ENCODE data around the gene ST6GAL1. TPM values are rescaled to one million over a fixed set of nuclear protein-coding genes. Genes with fewer than 3 reads are reported as not detected.

The ST6GAL1 gene
- total and polyA plus RNA-seq, 2 of the 8 experiments (the other 6 are each of a cell fraction or from before 2014, with no cell fraction given), result 62.8 to 80.9 TPM

DNA sequence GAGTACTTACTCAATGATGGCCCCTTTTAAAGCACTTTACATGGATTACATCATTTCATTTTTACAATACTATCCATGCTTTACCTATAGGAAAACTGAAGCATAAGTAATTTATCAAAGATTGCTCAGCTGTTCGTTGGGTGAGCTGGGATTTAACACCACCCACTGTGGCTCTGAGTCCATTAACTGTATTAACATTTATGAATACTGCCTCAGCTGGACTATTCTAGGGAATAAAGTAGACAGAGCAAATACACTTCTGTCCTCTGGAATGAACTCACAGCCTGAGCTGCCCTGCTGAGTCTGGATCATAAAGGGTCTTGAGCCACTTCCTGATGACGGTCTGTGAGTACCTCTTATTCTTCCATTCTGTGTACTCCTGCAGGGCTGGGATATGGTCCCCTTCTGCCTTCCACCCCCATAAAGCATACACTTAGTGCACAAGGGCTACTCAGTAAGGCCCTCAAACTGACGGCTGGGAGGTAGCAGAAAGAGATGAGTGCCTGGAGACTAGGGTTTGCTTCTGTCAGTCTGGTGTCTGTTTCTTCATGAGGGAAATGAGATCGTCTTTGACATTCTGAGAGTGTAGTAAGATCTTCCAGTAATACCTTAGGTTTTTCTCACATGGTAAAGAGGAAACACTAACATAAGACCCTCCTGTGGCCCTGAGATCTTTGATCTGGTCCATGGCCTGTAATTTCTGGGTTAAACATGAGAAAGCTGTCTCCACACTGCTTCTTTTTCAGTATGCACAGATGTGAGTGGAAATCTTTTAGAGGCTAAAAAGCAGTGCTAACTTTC, 12.6 kb upstream of the ST6GAL1 start:
- H3K79me2 ChIP-seq (ENCODE audit: control insufficient read depth in 1 of 2, insufficient read depth in 2 of 2, low read length in 2 of 2), result no peaks in the 10 kb centered on the region
- no peak overlapping the region for H2AFZ ChIP-seq (ENCODE audit: low read length)
- no peaks in the 10 kb centered on the region for H3K23me2 ChIP-seq (ENCODE audit: low read depth, low read length)
- no peaks in the 10 kb centered on the region for H3K79me1 ChIP-seq (ENCODE audit: low read depth, low read length)
- H4K91ac ChIP-seq (replicated peaks; ENCODE audit: insufficient read length, low read length), result no peak overlapping the region
- no peak overlapping the region for H2BK20ac ChIP-seq (ENCODE audit: low read length)
- H3K9ac ChIP-seq (replicated peaks in 1 of 4; ENCODE audit: extremely low read depth in 1 of 4, low read depth in 3 of 4, low read length in 3 of 4), result no peak overlapping the region
- no peak overlapping the region for H3K14ac ChIP-seq (ENCODE audit: insufficient read length)
- H2BK12ac ChIP-seq (ENCODE audit: low read depth, low read length), result no peak overlapping the region
- H3K9me3 ChIP-seq (ENCODE audit: insufficient read depth in 2 of 2, low read depth in 1 of 2, low read length in 1 of 2), result no peaks in the 10 kb centered on the region
- H2BK5ac ChIP-seq (ENCODE audit: low read depth, low read length), result no peak overlapping the region
- DNase-seq (ENCODE audit: low read depth in 1 of 2, low spot score in 2 of 2) (no peak), FAIRE-seq (no peak)
- H3K56ac ChIP-seq (replicated peaks; ENCODE audit: insufficient read length, low read depth, low read length), result no peak overlapping the region
- H3K4ac ChIP-seq (replicated peaks; ENCODE audit: insufficient read length, low read depth, low read length), result no peak overlapping the region
- 84% methylated on average over 4 of the region's 4 CpGs; no CpG with 5 or more reads in 1 of the 2 experiments for WGBS, 2 experiments (ENCODE audit: extremely low coverage in 1 of 2, insufficient coverage in 1 of 2, insufficient read length in 1 of 2, insufficient replicate concordance in 2 of 2, low coverage in 1 of 2, low lambda C conversion rate in 2 of 2, missing lambda C conversion rate in 1 of 2)
- no peak overlapping the region for H3K4me3 ChIP-seq (ENCODE audit: extremely low read depth in 1 of 4, insufficient read depth in 2 of 4, low read depth in 3 of 4, low read length in 4 of 4)
- H2BK120ac ChIP-seq (replicated peaks; ENCODE audit: low read depth, low read length), result no peak overlapping the region
- no peak overlapping the region for H3K23ac ChIP-seq (ENCODE audit: insufficient read length)
- H3K18ac ChIP-seq (ENCODE audit: extremely low read depth, low read length), result no peak overlapping the region
- CTCF ChIA-PET (ENCODE audit: partially characterized antibody), result interaction anchor here (0.8 kb wide), 1 partner anchor 96 kb away, joined by 6 read pairs; no protein-coding TSS in a partner anchor
- H4K8ac ChIP-seq (ENCODE audit: extremely low read depth, insufficient read depth, low read length), result no peak overlapping the region
- H3K4me1 ChIP-seq (replicated peaks in 1 of 4; ENCODE audit: control insufficient read depth in 3 of 4, insufficient read depth in 4 of 4, low read length in 3 of 4), result no peaks in the 10 kb centered on the region
- no peaks in the 10 kb centered on the region for H3K27me3 ChIP-seq (replicated peaks in 1 of 4; ENCODE audit: control insufficient read depth in 3 of 4, extremely low read depth in 1 of 4, insufficient read depth in 3 of 4, low read length in 3 of 4)
- POLR2A ChIA-PET (ENCODE audit: partially characterized antibody), result interaction anchor here (0.6 to 0.8 kb wide), 2 partner anchors 11 to 135 kb away, joined by 3 read pairs; partner anchors contain the start of gene EIF4A2
- H4K5ac ChIP-seq (ENCODE audit: insufficient read length, low read depth, low read length), result no peak overlapping the region
- H2AK5ac ChIP-seq (ENCODE audit: low read depth, low read length), result no peak overlapping the region
- no peak overlapping the region for H2BK15ac ChIP-seq (ENCODE audit: low read length)
- H3K36me3 ChIP-seq (ENCODE audit: control insufficient read depth in 2 of 4, insufficient read depth in 4 of 4, low read length in 3 of 4), result no peaks in the 10 kb centered on the region
- H4K20me1 ChIP-seq (replicated peaks in 1 of 2; ENCODE audit: control insufficient read depth in 1 of 2, insufficient read depth in 2 of 2, low read length in 2 of 2), result no peaks in the 10 kb centered on the region
- no peak overlapping the region for H3K27ac ChIP-seq (ENCODE audit: low read depth, low read length)
- no peak overlapping the region for H3K4me2 ChIP-seq (ENCODE audit: insufficient read depth in 1 of 2, low read depth in 2 of 2, low read length in 2 of 2)
- TF ChIP-seq, protein P1, sequence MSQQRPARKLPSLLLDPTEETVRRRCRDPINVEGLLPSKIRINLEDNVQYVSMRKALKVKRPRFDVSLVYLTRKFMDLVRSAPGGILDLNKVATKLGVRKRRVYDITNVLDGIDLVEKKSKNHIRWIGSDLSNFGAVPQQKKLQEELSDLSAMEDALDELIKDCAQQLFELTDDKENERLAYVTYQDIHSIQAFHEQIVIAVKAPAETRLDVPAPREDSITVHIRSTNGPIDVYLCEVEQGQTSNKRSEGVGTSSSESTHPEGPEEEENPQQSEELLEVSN (IDR thresholded peaks at IDR 0.05), result no peak
- TF ChIP-seq SIRT6 (IDR thresholded peaks at IDR 0.05; ENCODE audit: low read length) (no peak), CBX8 (IDR thresholded peaks at IDR 0.05; ENCODE audit: borderline replicate concordance, low read depth, low read length) (no peak), SAP30 (IDR thresholded peaks at IDR 0.05; ENCODE audit: insufficient read depth, insufficient replicate concordance, low read length) (no peak), CHD1 (IDR thresholded peaks at IDR 0.05; ENCODE audit: low read depth, low read length) (no peak), EGR1 (IDR thresholded peaks at IDR 0.05; ENCODE audit: borderline replicate concordance, low read depth, low read length) (no peak), HDAC2 (IDR thresholded peaks at IDR 0.05; ENCODE audit: borderline replicate concordance in 1 of 2, low read depth in 2 of 2, low read length in 2 of 2) (no peak), KDM5A (IDR thresholded peaks at IDR 0.05; ENCODE audit: low read length) (no peak), SIN3A (conservative IDR thresholded peaks at IDR 0.05 in 1 of 2, IDR thresholded peaks at IDR 0.05 in 1 of 2; ENCODE audit: low read depth in 1 of 2, low read length in 2 of 2) (no peak), RAD21 (IDR thresholded peaks at IDR 0.05 in 1 of 2, conservative IDR thresholded peaks at IDR 0.05 in 1 of 2; ENCODE audit: low read depth in 2 of 2, low read length in 2 of 2) (no peak), SP4 (IDR thresholded peaks at IDR 0.05; ENCODE audit: low read length) (no peak)

Measured in H1 (cell line).